ENCODE results near the gene KDSR.

DNA sequence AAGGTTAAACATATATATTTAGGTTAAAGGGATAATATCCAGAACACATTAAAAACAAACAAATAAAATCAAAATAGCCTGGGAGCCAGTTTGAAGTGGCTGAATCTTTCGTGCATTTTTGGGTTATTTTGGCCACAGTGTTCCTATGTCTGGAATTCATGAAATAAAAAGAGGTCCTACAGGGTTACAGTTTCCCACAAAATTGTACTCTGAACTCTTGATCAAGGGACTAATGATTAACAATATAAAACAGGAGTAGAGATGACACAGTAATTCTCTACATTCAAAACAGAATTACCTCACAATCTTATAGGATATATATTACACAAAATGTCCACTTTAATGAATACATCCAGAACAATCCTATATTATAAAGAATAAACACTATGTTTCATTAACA lies 30.3 kb upstream of the KDSR start:
- TF ChIP-seq CTCF (IDR thresholded peaks at IDR 0.05 in 8 of 11, conservative IDR thresholded peaks at IDR 0.05 in 3 of 11) (no peak), POLR2A (IDR thresholded peaks at IDR 0.05) (no peak), POLR2AphosphoS5 (IDR thresholded peaks at IDR 0.05) (no peak)
